B cell (primary cell): ENCODE results near the gene COA8.

Experiments used
- CTCF ChIP-seq: fragments of 200-600 bp; IDR thresholded peaks from one replicate; pipeline ENCODE4 v1.8.0; 2022; ENCODE audit warnings: antibody characterized with exemption, mild to moderate bottlenecking
- EZH2 ChIP-seq: IDR thresholded peaks from 2 replicates; pipeline ENCODE4 v1.6.1; 2012; ENCODE audit warnings: borderline replicate concordance, low read depth, mild to moderate bottlenecking, moderate library complexity, low read length; ENCODE audit not compliant: insufficient read depth, poor library complexity, severe bottlenecking

- TF ChIP-seq CTCF (no peak), EZH2 (no peak)
These were observed 14.1 kb upstream of the COA8 start for GRCh38 chr14:103548463-103549351.
